NCI-H774 (cell line): ENCODE results near the gene CGNL1.

Experiments
- DNase-seq: peaks from one replicate; lab custom pipeline; 2025; lab: John Stamatoyannopoulos, UW

CGNL1 gene

DNA sequence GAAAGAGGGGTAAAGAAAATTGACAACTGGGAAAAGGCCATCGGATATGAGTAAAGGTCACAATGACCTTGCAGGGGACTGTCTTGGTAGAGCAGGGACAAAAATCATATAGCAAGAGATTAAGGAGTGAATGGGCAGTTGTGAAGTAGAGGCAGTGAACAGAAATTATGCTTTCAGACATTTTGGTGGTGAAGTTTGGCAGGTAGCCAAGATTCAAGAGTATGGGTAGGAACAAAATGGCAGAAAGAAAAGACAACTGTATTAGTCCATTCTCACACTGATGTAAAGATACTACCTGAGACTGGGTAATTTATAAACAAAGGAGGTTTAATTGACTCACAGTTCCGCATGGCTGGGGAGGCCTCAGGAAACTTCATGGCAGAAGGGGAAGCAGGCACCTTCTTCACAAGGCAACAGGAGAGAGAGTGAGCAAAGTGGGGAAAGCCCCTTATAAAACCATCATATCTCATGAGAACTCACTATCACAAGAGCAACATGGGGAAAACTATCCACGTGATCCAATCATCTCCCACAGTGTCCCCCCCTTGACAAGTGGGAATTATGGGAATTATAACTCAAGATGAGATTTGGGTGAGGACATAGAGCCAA lies 84.0 kb downstream of the CGNL1 start:
- no peak for DNase-seq

DNA sequence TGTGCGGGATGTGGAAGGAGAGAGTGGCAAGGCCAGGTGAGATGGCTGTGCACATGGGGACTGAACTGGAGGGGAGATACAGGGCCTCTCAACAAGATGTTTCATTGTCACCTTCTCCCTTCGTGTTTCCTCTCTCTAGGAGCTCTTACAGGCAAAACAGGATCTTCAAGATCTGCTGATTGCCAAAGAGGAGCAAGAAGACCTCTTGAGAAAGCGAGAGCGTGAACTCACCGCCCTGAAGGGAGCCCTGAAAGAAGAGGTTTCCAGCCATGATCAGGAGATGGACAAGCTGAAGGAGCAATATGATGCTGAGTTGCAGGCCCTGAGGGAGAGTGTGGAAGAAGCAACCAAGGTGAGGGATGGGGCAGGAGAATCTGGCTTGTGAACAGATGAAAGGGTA lies 85.2 kb downstream of the CGNL1 start:
- DNase-seq = no peak

DNA sequence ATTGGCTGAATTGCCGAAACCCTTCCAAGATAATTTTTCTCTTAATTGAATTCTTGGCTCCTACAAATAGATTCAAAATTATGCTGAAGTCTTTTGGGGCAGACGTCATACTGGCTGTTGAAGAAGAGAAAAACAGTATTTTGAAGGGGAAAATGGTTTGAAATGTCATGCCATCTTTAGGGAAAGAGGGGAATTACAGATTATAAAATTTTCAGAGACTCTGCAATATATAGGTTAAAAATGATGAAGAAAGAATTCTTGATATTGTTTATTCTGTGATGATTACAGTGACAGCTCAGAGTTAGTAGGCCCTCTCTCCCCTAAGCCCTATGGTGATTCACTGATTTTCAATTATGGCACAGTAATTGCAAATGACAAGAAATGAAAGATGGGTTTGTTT lies 86.1 kb downstream of the CGNL1 start:
- DNase-seq = no peak

DNA sequence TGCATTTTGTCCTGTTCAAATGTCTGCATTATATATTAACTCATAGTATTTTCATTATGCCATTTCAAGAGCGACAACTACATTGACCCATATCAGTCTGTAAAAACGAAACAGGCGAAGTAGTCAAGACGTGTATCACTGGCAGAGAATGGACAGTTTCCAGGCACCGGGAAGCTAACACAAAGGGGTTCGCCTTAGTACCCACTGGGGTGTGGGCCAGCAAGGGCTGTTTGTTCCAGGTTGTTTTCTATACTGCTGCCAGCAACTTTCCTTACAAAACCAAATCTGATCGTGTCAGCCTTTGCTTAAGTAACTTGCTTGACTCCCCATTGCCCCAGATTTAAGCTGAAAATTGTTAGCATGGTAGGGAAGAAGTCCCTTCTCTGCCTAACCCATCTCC lies 87.1 kb downstream of the CGNL1 start:
- DNase-seq = no peak

DNA sequence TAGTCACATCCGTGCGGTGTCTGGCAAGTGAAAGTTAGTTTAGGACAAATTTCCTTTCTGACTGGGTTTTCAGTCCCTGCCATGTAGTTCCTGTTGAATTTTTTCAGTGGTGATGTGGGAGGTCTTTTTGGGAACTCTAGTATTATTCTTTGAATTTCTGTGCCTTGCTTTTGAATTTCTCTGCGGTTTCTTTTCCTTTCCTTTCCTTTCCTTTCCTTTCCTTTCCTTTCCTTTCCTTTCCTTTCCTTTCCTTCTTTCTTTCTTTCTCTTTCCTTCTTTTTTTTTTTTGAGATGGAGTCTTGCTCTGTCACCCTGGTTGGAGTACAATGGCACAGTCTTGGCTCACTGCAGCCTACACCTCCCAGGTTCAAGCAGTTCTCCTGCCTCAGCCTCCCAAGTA lies 88.2 kb downstream of the CGNL1 start:
- no peak for DNase-seq

DNA sequence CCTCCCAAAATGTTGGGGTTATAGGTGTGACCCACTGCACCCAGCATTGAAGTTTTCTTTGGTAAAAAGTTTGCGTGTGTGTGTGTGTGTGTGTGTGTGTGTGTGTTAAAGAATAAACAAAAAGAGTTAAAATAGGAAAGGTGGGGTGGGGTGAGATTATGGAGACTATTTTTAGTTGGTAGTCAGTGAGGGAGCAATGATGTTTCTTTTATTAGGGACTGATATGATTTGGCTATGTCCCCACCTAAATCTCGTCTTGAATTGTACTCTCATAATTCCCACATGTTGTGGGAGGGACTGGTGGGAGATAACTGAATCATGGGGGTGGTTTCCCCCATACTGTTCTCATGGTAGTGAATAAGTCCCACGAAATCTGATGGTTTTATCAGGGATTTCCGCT lies 92.2 kb downstream of the CGNL1 start:
- DNase-seq = no peak

DNA sequence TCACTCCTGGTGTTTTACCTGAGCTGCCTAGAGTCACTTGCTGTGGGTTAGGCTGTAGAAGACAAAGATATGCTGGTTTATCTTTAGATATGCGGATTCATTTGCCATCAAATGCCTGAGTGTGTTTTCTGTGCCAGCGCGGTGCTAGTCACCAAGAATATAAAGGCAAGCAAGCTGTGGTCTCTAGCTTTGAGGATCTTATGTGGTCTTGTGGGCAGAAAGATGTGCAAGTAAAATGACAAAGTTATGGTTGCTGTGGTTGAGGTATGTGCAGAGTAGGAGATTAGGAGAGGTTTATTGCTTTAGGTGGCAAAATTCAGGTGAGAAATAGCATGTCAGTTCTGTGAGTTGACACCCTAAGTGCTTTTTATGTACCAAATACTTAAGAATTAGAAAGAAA lies 94.2 kb downstream of the CGNL1 start:
- no peak for DNase-seq

DNA sequence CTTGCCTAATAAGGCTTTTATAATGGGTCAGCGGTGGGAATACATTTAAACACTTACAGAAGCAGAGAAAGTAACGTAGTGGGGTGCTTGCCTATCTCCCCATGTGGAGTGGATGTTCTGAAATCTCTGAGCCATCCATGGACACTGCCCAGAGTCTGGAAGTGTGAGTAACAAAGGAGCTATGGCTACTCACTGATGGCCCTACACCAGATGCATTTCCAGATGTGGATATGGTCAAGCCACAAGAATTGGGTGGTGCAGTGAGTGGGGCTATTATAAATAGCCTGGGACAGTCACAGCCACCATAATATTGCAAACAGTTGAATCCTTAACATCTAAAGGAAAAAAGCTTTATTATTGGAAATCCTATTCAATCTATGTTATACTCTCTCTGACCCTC lies 96.6 kb downstream of the CGNL1 start:
- no peak for DNase-seq

DNA sequence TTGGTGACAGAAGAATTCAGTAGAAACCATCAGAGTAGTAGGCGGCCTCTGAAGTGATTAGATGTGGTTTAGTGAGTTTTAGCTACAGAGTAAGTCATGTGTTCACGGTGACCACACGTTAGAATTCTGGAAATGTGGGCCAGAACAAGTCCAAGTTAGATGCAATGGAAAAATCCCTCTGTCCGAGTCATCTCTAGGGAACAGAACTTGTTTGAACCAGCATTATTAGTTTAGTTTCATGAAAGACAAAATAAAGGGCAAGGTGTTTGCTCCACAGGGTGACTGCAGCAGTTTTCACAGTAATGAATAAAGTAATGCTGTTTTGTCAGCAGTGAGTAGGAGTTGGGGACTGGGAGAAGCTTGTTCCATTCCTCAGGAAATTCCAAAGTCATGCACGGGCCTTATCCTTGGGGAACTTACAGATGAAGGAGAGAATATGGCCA lies 100.2 kb downstream of the CGNL1 start:
- no peak for DNase-seq

DNA sequence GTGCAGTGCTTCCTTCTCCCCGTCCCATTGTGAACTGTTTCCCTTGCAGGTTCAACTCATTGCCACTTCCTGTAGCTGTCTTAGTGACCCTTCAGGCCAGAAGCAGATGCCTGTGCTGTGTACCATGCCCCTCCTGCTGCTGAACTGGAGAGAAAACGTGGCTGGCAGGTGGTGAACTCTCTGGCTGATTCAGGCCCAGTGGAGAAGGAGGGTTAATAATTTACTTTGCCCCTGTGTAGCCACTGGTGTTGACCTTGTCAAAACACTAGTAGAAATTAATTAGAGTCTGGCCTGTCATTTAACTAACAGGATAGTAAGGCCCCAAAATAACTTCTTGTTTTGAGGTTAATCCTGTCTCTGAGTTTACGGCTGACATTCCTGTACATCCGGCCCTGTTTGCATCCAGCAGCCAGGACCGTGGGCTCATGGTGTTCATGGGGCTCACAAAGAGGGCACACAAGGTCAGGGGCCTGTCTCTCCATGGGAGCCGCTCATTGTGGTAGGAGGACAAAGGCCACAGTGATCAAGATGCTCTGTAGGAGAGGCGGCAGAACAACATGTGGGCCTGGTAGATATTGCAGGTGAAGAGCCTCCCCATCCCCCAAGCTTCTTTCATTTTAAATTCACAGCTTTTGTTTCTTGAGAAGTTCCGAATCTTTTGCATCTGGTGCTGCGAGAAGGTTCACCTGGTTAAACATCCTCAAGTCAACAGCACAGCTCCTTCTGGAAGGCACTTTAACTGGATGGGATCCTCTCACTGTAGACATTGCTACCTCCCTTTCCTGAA lies 101.6 kb downstream of the CGNL1 start:
- DNase-seq = no peak

GRCh38 chr15:57479005-57479404 lies 102.7 kb downstream of the CGNL1 start:
- no peak for DNase-seq

- no peak for DNase-seq
These were observed 104.9 kb downstream of the CGNL1 start for GRCh38 chr15:57481038-57481705.

GRCh38 chr15:57485869-57486268 lies 109.6 kb downstream of the CGNL1 start:
- no peak for DNase-seq

GRCh38 chr15:57486833-57487232 lies 110.5 kb downstream of the CGNL1 start:
- no peak for DNase-seq

DNA sequence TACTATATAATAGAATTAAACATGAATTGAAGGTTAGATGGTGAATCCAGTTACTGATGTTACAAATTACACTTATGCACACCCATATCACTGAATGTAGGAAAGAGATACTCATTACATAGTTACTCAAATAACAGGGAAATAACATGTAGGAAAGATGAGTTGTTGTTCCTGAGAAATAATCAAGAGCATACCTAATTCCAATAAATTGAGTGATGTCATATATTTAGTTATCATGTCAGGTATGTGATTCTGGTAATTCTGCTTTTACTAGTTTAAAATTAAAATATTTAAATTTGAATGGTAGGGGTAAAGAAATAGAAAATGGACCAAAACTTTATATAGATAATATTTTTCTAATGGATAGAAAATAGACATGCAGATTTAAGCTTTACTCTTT lies 112.8 kb downstream of the CGNL1 start:
- DNase-seq = no peak

DNA sequence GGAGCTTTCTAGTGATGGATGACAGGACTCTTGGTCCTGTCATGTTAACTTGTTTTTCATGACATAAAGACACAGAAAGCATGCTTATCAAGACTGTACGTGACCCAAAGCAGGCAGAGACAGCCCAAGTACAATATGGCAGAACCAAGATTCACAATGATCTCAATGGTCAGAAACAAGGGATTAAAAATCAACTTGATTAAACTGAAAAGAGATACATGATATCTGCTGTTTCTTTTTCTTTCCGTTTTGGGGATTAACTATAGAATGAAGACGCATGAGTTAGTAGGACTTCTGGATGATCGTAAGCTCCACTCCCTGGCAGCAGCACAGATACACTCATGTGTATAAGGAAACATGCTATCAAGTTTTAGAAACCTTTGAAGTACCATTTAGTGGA lies 117.0 kb downstream of the CGNL1 start:
- no peak for DNase-seq

DNA sequence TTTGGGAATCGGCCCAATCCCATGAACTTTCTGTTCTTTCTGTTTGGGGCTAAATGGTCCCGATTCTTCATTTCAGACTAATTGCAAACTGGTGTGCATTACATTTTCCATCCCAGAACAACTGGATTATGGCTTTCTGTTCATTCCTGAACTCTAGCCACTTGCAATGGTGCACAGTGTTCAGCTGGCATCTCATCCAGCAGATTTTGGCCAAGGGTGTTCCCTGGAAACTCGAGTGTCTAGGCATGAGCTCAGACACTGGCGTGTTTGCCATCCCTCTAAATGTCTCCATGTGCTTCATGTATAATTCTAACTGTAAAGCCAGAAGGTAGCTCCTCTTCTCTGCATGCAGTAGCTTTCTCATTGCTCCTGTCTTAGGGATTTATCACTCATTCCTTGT lies 118.3 kb downstream of the CGNL1 start:
- no peak for DNase-seq

DNA sequence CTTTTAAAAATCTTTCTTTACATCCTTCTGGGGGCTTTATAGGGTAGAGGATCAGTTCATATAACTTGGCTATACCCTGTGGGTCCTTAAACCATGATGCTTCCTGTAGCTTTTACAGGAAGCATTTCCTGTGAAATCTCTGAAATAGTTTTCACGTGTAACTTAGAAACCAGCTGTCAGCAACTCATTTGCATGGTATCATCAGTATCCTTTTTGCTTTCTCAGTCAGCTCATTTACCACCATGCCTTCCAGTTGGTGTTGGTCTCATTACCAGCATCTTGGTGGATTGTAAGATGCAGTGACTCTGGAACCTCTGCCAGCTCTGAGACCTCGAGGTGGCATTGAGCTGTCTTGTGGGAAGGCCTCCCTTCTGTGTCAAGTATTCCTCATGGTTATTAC lies 118.7 kb downstream of the CGNL1 start:
- no peak for DNase-seq

DNA sequence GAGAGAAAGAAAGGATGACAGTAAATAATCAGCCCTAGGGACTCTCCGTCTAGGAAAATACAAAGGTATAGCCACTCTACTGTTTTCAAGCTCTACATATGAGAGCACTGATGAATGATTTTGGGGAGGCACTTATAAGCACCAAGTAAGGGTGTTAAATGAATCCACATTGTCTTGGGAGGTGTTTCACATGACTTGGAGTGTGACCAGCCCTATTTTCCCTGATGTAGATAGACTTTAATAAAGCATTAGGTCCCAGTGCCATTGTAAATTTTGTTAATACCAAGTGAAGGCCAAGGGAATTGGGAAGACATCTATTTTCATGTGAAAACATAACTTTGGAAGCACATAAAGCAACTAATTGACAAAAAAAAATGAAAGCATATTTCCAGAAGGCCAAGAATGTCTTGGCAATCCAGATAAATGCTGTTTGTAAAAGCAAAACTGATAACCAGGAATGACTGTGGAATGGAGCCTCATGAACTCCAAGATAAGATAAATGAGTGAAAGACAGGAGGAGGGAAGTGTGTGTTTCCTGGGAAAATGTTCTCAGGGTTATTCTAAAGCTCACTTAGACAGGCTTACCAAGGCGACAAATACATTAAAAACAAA lies 119.4 kb downstream of the CGNL1 start:
- DNase-seq = no peak

- no peak for DNase-seq
These were observed 120.3 kb downstream of the CGNL1 start for GRCh38 chr15:57496594-57496945.

DNA sequence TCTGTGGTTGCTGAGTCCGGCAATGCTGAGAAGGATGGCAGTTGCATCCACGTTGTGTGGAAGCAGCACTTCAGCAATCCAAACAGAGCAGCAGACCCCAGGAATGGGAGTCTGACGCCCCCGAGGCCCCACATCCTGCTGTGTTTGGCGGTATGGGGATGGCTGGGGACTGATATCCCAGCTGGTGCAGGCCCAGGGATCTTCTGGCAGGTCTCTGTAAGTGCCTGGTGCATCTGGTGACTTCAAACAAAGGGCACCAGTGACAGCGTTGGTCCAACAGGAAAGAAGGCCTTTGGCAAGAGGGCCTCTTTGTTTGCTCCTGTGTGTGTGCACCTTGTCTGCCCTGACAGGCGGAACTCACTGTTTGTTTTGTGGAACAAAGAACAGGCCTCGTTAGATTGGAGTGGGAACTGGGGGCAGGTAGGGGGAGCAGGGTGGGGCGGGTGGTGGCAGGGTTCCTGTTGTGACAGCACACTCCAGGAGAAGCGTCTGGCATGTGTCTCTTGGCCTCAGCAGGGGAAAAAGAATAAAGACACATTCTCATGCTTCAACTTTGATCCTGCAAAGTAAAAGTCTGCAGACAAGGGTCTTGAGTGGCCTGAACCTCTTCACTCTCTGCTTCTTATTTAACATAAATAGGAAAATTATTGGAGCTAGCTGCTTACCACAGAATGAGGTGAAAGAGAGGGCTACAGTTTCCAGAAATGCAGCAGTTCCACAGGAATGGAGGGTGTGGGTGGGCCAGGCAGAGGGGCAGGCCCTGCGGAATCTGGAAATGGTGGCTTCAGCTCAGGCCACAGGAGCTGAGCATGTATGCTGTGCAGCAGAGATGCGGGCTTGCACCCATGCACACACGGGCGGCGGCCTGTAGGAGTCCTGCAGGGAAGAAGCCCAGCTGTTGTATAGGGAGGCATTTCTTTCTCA lies 120.9 kb downstream of the CGNL1 start:
- peak; percentile 93 for DNase-seq

- no peak for DNase-seq
These were observed 124.0 kb downstream of the CGNL1 start for GRCh38 chr15:57500256-57500655.
